Choroid plexus epithelial cell (primary cell): ENCODE results near the gene SSX2IP.
"Not testable (repeated sequence)": the region's sequence is repeated elsewhere in the genome, so short reads cannot be mapped to it uniquely, and the experiment has no call there.

ENCODE experiments used
- DNase-seq: peaks from one replicate; pipeline ENCODE4 v3.0.0-alpha.2; 2010; ENCODE audit warnings: low read depth
- H3K4me3 ChIP-seq: 2 replicates; pipeline ENCODE4 v1.5.1; 2011; ENCODE audit warnings: low read depth, mild to moderate bottlenecking, control low read depth, low read length, moderate library complexity
- CTCF ChIP-seq: conservative IDR thresholded peaks from 2 replicates; pipeline ENCODE4 v1.5.1; 2011; ENCODE audit warnings: low read depth, mild to moderate bottlenecking, control low read depth, inconsistent platforms, low read length, moderate library complexity

SSX2IP gene

DNA sequence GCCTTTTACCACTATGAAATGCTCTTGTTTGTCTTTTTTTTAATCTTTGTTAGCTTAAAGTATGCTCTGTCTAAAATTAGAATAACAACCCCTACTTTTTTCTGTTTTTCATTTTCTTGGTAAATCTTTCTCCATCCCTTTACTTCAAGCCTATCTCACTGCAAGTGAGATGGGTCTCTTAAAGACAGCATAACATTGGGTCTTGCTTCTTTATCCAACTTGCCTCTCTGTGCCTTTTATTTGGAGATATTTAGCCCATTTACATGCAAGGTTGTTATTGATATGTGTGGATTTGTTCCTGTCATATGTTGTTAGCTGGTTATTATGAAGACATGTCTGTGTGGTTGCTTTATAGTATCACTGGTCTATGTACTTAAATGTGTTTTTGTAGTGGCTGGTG lies 41.3 kb upstream of the SSX2IP start:
- TF ChIP-seq CTCF, result no peak
- H3K4me3 ChIP-seq, result no peak overlapping the region
- no peak for DNase-seq

GRCh38 chr1:84727711-84728110 lies 37.5 kb upstream of the SSX2IP start:
- not testable (repeated sequence) for H3K4me3 ChIP-seq, DNase-seq

DNA sequence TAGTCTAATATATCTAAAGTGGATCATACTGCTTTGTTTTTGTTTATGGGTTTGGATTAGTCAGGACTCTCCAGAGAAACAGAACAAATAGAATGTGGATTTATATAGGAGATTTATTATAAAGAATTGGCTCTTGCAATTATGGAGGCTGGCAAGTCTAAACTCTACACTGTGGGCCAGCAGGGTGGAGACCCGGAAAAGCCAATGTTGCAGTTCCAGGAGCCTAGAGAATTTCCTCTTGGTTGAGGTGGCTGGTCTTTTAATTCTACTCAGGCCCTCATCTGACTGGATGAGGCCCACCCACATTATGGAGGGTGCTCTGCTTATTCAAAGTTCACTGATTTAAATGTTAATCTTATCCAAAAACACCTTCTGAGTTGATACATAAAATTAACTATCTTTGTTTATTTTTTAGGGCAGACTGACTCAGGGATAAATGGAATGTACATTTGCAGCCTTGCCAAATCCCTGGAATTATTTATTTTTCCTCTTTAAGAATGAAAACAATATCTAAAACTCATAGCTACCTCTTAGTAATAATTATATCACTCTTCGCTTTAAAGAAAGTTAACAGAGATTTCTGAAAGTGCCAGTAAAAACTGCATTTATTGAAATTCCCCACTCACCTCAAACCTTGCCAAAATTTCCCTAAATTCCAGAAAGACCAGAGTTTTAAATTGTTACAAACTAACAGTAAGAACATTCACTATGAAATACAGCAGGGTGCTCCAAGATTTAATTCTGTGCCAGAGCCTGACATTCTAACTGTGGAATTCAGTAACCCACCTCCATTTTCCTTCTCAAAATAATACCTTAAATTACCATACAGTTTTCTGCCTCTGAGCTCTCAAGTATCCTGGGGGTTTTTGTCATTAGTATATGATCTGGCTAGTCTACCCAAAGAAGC lies 36.6 kb upstream of the SSX2IP start:
- DNase-seq, result peak; percentile 10
- no peak for TF ChIP-seq CTCF

DNA sequence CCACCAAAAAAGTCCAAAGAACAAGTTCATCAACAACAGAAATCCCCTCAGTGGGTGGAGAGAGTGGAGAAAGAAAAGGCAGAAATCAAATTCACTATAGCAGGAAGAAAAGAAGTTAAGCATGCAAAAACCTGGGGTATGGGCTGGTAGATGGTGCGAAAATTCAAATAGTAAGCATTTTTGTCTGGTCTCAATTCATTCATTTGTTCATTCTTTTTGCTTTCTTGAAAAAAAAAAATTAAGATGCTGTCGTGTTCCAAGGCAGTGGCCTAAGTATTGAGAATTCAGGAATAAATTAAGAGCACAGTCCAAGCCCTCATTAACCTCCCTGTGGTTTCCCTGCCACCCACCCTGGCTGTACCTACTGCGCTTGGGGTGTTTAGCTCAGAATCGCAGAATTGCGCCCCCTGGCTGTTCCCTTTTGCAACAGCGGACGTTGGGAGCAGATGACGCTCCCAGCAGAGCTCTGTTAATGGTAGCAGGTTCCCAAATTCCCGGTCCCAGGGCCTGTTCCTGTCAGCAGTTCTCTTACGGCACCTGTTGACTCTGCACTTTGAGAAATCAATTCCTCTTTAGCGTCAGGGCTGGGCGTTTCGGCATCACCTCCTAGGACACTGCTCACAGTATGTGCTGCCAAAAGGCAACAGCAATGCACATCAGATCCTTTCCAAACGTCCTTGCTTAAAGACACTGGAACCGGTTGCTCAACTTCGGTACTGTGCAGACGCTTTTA lies 34.0 kb upstream of the SSX2IP start:
- no peak for DNase-seq
- H3K4me3 ChIP-seq, result no peak overlapping the region
- TF ChIP-seq CTCF, result peak; percentile 44

More for the DNA sequence above, 36.6 kb upstream of the SSX2IP start:
- H3K4me3 ChIP-seq, result no peak overlapping the region

GRCh38 chr1:84722794-84723193 lies 32.5 kb upstream of the SSX2IP start:
- peak; percentile 21 for DNase-seq
- no peak for TF ChIP-seq CTCF

GRCh38 chr1:84721872-84722271 lies 31.6 kb upstream of the SSX2IP start:
- not testable (repeated sequence) for H3K4me3 ChIP-seq, DNase-seq

More at GRCh38 chr1:84722794-84723193, 32.5 kb upstream of the SSX2IP start:
- H3K4me3 ChIP-seq, result no peak overlapping the region

- TF ChIP-seq CTCF, result no peak
- no peak overlapping the region for H3K4me3 ChIP-seq
- DNase-seq, result peak; percentile 34
These were observed 30.9 kb upstream of the SSX2IP start for GRCh38 chr1:84721152-84721551.
